Astrocyte (in vitro differentiated cells and primary cell): Measurements from ENCODE around the gene SUGT1.
A peak's percentile ranks its signal among the peaks of the same experiment; 100 is the strongest.

ENCODE experiments used
- EZH2 ChIP-seq: IDR thresholded peaks from 2 replicates; pipeline ENCODE4 v1.6.1; 2012; ENCODE audit warnings: mild to moderate bottlenecking, low read length, inconsistent platforms; ENCODE audit not compliant: insufficient read depth
- TF ChIP-seq, protein P1 (sequence below): IDR thresholded peaks from 2 replicates; pipeline ENCODE4 v1.5.1; 2011; ENCODE audit warnings: low read depth, mild to moderate bottlenecking, inconsistent platforms, low read length, moderate library complexity; ENCODE audit not compliant: insufficient read depth

DNA sequence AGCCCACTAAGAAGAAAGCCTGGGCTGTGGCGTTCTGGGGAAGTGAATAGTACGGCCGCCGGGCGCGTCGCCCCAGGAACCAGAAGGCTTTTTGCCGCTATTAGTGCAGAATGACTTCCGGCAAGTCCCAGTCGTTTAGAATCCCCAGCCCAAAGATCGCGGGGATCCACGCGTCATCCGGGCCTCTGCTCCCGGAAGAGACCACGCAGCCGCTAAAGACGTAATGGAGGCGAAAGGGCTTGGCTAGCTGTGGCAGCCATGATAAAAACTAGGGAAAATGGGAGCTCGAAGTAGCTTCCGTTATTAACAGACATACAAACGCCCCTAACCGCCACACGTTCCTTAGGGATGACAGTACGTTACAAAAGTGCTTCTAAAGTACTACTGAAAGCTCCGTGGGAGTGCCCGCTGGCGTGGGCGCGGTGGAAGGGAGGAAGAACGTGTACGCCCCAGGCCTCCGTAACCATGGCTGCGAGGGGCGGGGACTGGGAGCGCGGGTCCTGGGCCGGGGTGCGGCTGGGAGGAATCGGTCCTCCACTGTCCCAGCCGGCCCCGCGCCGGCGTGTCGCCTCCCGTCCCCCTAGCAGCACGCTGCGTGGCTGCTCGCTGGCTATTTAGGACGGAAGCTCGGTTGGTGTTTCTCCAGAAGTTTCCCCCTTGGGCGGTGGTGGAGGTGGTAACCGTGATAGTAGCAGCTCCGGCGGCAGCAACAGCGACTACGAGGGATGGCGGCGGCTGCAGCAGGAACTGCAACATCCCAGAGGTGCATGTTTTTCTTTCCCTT lies at the start of gene SUGT1:
- TF ChIP-seq, protein P1, sequence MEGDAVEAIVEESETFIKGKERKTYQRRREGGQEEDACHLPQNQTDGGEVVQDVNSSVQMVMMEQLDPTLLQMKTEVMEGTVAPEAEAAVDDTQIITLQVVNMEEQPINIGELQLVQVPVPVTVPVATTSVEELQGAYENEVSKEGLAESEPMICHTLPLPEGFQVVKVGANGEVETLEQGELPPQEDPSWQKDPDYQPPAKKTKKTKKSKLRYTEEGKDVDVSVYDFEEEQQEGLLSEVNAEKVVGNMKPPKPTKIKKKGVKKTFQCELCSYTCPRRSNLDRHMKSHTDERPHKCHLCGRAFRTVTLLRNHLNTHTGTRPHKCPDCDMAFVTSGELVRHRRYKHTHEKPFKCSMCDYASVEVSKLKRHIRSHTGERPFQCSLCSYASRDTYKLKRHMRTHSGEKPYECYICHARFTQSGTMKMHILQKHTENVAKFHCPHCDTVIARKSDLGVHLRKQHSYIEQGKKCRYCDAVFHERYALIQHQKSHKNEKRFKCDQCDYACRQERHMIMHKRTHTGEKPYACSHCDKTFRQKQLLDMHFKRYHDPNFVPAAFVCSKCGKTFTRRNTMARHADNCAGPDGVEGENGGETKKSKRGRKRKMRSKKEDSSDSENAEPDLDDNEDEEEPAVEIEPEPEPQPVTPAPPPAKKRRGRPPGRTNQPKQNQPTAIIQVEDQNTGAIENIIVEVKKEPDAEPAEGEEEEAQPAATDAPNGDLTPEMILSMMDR: peak; percentile 59
- TF ChIP-seq EZH2: no peak
